NCI-H187 (cell line): ENCODE measurements around the gene CIT.

ENCODE experiments used
- DNase-seq, 2 experiments: peaks; one replicate each; lab custom pipeline; 2025; lab: John Stamatoyannopoulos, UW

Gene CIT

DNA sequence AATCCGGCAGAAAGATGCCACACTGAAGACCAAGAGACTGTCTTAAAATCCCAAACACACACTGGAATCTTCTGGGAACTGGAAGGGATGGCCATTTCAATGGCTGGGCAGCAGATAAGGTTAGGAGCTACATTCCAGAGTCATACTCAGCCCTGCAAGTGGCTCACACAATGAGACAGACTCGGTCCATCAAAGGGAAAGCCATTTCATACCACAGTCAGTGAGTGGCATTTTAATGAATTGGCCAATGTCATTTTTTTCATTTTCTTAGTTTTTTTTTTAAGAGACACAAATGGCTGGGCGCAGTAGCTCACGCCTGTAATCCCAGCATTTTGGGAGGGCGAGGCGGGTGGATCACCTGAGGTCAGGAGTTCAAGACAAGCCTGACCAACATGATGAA is 17.9 kb downstream of the CIT start:
- no peak for DNase-seq

DNA sequence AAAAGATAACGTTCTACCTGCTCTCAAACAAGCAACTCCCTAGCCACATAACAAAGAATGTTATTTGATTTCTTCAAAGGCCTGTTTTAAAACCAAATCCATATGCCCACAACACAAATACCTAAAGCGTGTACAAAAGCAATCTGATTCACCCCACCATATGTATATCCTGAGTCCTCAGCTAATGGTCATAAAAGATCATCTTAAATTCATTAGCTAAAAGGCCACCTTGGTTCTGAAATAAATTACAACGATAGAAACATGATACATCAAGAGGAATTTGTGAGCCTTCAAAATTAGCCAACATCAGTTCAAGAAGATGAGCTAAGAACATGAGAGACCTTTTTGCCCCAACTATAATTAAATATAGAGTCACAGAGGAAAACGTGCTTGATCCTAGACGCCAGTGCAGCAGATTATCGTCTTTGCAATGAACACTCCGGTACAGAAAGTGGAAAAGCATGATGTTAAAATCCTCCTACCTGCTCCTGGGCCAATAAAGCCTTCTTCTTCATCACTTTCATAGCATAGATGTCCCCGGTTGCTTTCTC is 20.0 kb downstream of the CIT start:
- no peak for DNase-seq

DNA sequence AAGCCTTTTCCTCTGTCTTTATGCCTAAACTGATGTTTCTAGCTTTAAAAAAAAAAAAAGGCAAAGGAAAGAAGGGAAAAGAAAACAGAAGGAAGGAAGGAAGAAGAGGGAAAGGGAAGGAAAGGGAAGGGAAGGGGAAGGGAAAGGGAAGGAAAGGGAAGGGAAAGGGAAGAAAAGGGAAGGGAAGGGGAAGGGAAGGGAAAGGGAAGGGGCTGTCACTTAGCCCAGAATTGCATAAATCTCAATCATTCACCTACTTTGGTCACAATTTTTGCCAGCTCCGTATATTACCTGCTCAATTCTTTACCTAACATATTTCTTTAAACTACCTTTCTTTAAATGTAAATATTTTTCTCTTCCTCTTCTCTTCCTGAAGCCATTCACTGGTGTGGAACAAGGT is 26.8 kb downstream of the CIT start:
- DNase-seq, result no peak

DNA sequence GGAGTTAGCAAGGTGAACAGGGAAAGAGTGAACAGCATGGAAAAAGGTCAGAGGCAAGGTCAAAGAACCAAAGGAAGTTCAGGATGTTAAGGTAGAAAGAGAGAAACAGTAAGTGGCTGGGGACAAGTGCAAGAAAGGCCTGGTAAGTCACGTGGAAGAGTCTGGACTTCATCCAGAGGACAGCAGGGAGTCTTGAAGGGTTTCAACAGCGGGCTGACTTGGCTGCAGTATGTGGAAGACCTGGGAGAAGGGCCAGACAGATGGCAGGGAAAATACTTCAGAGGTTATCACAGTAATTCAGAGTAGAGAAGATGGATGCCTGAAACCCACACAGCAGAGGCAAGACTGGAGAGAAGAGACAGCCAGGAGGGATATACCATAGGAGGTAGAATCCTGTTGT is 34.0 kb downstream of the CIT start:
- no peak for DNase-seq

DNA sequence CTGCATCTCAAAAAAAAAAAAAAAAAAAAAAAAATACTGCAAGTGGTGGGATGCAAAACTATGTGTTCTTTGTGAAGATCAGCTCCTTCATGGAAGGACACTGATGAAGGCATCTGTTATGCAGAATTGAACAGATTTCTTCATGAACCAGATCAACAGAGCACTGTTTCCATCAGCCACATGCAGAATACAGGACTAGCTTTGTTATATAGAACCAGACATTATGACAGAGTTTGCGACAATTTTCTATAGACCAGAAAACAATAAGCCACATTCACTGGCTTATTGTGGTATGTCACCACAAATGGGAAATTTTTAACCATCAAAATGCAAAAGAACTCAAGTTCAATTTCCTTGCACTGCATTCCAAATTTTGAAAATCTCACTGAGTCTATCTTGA is 34.7 kb downstream of the CIT start:
- no peak for DNase-seq

DNA sequence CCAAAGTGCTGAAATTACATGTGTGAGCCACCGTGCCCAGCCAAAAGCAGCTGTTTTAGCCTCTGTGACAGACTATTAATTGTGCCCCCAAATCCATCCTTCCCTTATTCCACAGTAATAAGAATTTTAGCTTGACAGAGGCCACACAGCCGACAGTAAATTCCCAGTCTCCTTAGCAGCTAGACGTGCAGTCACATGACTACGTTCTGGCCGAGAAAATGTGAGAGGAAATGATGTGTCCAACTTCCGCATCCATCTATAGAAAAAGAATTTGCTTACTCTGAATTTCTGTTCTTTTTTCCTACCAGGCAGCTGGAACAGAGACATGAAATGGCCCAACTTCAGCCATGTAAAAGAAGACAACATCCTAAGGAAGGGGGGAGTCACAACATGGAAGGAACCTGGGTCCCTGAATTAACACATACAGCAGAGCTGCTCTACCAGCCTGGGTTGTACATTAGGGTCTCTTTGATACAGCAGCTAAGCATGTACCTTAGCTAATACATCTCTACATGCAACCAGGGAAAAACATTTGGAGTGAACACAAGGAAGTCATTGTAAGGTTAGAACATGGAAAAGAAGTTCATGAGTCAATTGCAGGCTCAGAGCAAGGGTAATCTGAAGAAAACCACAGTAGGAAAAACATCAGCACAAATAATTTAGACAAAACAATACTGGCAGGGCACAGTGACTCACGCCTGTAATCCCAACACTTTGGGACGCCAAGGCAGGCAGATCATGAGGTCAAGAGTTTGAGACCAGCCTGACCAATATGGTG is 35.5 kb downstream of the CIT start:
- DNase-seq, result no peak

DNA sequence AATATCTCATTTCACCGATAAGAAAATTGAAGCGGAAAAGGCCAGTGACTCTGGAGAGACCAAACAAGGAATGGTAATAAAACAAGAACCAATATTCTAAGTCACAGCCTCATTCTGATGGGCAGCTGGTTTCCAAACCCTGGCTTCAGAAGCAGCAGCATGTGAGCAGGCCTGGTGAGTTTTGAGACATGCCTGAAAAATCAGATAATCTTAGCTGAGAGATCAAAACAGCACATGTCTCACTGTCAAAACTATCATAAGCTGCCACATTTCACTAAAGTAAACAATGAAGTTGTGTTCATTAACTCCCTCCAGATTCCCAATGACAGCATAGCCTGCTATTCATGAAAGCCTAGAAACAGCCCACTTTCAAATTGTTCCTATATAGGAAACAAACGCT is 36.5 kb downstream of the CIT start:
- DNase-seq, result no peak

DNA sequence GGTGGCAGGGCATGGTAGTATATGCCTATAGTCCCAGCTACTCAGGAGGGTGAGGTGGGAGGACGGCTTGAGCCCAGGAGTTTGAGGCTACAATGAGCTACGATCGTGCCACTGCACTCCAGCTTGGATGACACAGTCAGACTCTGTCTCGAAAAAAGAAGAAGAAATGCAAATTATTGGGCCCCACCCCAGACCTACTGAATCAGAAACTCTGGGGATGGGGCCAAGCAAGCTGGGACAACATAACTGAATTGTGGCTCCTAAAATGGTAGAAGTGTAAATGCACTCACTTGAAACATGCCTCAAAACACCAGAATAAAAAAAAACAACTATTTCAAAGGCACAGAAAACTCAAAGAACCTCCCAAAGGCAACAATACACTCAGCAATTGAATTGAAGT is 37.0 kb downstream of the CIT start:
- no peak for DNase-seq

DNA sequence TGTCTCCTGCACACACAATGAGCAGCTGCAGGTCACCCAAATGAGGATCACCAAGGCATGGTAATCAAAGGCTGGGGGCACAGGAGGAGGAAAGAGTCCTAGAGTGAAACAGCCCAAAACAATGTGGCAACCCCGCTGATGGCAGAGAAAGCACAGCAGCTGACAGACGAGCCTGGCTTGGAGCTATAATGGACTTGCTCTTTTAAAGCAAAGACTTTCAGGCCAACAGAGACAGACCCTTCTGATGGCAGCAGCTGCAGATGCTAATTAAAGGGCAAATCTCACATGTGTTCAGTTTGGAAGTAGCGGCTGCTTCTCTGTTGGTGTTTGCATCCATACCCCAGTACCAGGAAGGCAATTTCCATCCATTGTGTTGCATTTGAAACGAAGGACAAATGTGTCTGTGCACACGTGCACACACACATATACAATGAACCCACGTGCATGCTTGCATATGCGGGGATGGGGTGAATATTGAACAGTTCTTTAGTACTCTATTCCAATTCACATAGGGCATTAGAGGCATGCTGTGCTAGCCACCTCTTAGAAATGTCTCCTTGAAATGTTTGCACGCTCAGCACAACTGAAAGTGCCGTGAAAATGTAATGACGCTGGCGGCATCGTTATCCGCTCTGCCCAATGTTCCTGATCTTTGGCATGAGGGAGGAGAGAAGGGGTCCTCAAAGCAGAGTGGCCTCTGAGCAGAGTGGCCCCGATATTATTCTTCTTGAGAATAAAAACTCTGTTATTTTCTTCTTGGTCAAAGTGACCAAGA is 38.1 kb downstream of the CIT start:
- DNase-seq, result no peak

DNA sequence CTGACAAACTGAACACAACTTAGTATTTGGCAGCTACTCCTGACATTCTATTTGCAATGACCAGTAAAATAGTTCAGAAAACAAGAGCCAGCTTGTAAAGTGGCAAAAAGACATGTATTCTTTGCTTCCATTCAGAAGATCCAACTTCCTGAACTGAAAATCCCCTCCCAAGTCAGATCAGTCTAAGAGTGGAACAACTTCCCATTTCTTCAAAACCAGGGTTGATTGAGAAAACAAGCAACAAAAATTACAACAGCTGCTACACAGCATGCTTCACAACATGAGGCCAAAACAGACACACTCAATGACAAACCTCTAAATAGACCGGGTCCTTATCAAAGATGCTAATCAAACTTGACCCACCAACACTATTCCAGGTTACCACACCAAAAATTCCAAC is 40.3 kb downstream of the CIT start:
- no peak for DNase-seq

DNA sequence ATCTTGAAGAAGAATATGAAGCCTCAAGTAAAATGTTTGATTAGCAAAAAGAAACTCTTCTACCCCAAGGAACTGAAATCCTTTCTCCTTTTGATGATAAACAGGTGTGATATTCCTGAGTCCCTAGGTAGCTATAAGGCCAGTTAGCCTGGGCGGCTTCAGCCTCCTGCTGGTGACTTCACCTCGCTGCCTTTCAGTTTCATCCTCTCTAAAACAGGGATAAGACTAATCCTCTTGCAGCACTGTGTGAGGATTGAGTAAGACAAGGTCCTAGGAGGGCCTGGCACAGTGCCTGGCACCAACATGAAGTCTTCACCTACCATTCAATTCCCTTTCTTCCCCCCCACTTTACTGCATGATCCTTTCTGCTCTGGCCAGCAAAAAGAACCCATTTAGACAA is 42.1 kb downstream of the CIT start:
- DNase-seq, result no peak

DNA sequence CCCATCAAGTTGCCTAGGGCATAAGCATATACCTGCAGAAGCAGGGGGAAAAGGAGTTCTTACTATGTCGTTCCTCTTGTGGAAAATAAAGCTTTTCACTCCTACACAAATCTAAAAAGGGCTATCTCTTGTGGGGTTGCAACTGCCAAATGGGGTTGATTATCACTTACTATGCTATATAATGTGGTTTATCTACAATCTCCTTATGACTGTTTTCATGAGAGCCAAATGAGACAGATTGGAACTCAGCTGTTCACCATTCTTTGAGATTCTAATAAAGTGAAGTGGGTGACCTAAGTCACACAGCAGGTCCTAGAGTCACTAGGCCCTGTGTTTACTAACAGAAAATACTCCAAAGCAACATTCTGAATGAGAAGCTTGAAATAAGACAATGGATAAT is 47.7 kb downstream of the CIT start:
- no peak for DNase-seq

DNA sequence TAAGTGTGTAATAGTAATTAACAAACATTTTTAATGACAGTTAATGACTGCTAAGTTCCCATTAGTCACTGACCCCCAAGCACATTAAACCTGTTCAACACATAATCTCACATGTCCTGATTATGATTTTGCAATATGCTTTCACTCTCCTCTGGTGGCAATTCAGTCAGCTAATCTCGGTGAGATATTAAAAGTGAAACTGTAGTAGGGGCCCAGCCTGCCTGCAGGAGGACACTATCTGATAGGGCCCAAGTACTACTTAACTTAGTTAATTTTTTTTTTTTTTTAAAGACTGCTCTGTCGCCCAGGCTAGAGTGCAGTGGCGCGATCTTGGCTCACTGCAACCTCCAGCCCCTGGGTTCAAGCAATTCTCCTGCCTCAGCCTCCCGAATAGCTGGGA is 48.8 kb downstream of the CIT start:
- DNase-seq, result no peak

DNA sequence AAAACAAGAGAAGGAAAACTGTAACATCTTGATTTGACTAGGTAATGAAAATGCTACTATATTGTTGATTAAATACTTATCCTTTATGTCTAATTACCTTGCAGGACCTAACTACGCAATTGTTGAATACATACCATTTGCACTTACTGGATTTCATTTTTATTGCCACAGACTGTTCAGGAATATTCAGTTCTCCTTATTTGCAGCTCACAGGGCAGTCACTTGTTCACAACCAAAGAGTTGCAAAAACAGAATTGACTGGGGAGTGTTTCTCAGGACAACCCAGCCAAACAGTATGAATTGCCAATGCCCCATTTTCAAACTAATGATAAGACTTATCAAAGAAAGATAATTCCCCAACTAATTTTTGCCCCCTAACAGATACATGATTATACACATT is 49.4 kb downstream of the CIT start:
- no peak for DNase-seq

DNA sequence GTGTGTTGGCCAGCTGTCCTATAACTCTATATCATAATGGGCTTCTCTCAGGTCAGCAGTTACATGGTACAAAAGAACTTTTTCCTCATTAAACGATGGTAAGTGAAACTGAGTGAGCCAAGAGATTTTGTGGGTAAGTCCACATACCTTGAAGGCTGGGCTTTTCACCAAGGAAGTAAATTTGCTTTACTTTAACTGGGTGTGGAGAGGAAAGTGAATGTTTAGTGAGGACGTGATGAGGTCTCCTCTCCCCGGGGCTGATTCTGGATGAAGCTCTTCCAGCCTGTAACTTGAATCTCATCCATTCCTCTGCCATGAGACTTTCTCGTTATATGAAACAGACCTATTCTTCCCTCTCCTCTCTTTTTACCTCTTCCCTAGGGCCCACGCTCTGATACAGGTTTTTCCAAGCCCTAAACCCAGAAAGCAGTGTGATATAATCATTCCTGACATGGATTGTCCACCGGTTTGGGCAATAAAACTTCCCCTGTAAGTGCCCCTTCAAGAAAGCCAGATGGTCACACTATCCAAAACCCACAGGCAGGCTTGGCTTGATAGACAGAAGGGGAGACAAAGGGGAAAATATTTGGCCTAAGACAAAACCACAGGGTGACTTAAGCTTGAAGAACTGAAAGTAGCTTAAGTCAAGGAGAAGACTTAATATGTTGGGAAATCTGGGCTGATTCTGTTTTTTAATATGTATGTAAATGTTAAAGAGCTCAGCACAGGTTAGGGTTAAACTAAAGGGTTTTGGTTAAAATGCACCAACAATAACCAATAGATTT is 50.3 kb downstream of the CIT start:
- no peak for DNase-seq

DNA sequence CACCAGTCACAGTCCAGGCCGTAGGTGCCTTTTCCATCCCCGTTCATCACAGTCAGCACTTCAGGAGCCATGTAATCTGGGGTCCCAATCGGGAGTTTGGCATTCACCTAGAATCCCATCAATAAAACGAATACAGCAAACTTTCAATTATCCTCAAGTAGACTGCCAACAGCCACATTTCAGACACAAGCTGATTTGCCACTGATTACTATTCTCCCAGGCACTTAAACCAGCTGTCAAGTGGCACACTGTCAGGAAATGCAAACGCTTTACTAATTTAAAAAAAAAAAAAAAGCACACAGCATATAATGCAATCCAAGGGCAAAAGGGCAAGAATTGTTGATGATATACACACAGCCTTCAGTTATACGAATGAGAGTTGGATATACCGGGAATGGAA is 51.9 kb downstream of the CIT start:
- DNase-seq, result no peak

DNA sequence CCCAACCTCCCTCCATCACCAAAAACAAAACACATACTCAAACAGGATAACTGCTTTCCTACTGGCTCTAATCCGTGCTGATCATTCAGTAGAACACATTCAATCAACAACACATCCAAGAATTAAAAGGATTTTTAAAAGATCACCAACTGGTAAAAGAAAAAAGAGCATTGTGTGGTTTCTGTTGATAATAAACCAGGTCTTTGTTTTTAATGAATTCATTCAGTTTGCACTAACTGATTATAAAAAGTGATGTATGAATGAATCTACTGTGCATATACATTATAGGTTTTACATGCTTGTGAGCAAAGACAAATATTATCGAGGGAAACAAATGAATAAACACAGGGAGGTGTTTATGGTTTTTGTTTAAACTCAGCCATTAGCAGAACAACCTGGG is 55.1 kb downstream of the CIT start:
- no peak for DNase-seq

DNA sequence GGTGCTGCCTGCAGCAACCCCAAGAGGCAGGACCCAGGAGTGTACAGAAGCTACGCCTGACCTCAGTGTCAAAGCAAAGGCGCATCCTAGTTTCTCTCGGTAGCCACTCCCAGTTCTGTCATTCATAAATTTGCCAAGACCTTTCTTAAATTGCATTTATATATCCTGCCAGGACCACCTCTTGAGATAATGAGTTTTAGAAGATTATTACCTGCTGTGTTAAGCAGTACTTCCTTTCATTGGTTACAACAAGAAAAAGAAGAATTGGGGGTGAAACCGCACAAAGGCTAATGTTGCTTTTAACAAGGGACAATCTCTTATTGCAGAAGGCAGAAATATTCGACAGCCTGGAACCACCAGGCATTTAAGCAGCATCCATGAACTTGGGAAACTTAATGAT is 57.8 kb downstream of the CIT start:
- DNase-seq, result no peak

DNA sequence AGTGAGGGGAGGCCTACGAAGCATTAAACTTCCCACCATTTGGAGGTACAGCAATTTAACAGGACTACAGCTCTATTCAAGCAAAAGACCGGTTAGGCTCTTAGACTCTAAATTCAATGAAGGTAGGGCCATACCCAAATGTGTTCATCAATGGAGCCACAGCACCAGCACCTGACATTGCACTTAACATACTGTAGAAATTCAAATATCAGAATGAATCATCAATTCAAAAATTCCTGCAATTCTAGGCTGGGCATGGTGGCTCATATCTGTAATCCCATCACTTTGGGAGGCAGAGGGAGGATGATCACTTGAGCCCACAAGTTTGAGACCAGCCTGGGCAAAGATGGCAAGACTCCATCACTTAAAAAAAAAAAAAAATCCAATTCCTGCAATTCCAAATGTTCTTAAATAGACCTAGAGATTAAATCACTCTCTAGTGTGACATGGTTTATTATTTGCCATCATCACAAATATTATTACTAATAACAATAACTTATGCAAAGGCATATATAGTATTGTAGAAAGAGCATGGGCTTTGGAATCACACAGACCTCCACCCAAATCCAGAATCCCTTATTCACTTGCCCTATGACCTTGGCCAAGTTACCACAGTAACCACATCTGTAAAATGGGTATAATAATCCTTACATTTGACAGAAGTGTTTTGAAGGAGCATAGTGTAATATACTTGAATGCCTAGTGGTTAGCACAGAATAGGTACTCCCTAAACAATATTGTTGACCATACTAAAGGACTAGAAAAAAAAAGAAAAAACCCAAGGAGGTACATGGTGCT is 59.4 kb downstream of the CIT start:
- no peak for DNase-seq

DNA sequence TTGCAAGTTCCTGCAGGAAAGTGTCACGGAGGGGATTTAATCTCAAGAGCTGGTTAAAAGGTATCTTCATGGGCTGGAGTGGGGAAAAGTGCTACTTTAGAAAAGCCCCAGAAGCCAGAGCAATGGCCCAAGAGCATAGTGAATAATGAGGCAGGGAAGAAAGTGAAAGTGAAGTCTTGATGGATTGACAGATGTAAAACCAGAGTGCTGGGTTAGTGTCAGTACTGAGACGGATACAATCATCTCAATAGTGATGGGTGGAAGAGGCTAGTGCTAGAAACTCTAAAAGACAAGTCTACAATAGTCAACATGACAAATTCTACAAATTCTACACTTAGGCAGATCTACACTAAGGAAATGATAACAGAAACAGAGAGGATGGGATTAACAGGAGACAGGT is 68.1 kb downstream of the CIT start:
- no peak for DNase-seq

DNA sequence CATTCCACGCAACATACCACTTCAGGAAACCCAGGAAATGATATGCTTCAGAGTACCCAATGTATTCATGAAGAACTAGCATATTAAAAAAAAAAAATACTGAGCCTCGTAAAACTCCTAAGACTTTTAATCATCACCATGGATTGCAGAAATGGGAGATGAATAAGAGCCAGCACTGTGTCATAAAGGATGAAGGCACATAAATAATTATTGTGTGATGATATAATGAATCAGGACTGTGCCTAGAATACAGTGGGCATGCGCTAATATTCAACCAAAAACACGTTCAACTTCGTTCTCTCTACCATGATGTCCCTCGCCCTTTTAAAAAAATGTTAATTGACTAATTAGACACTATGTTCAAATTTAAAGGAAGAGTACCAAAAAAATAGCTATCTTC is 68.7 kb downstream of the CIT start:
- no peak for DNase-seq

DNA sequence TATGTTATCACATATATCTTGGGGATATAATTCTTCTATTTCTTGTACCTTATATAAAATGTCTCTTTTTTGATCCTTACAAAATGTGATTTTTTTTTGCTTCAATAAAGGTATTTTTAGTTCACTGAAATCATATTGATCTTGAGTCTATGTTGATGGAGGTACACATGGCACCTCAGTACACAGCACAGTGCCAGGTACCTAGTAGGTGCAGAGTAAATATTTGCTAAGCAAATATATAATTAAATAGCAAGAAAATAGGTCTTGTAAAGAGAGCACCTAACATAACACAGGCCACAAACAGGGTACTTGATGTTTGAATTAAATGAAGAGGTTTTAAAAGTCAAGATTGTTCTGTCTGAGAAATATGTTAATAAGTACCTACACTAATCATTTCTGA is 69.7 kb downstream of the CIT start:
- DNase-seq, result no peak
